ENCODE data around the gene LLPH.

Gene LLPH

GRCh38 chr12:66087365-66087943, 43.1 kb downstream of the LLPH start:
- DNase-seq = peak; percentile 57

- no peak for DNase-seq
Observed at GRCh38 chr12:66085998-66086397, 44.6 kb downstream of the LLPH start.

GRCh38 chr12:66085213-66085612, 45.3 kb downstream of the LLPH start:
- DNase-seq = no peak

- DNase-seq = no peak
Observed at GRCh38 chr12:66083766-66084165, 46.8 kb downstream of the LLPH start.

- no peak for DNase-seq
Observed at GRCh38 chr12:66082744-66083143, 47.8 kb downstream of the LLPH start.

GRCh38 chr12:66080791-66081190, 49.8 kb downstream of the LLPH start:
- DNase-seq = no peak

- DNase-seq = no peak
Observed at GRCh38 chr12:66077542-66077941, 53.0 kb downstream of the LLPH start.

GRCh38 chr12:66074561-66074960, 56.0 kb downstream of the LLPH start:
- no peak for DNase-seq

GRCh38 chr12:66072566-66072965, 58.0 kb downstream of the LLPH start:
- DNase-seq = no peak

- no peak for DNase-seq
Observed at GRCh38 chr12:66072135-66072534, 58.4 kb downstream of the LLPH start.

- no peak for DNase-seq
Observed at GRCh38 chr12:66071549-66071948, 59.0 kb downstream of the LLPH start.

- DNase-seq = no peak
Observed at GRCh38 chr12:66070378-66071120, 60.0 kb downstream of the LLPH start.

GRCh38 chr12:66066929-66067523, 63.5 kb downstream of the LLPH start:
- DNase-seq = no peak

Data from stimulated activated CD4-positive, alpha-beta T cell treated with anti-CD3 and anti-CD28 coated beads, Interleukin-4, amount 100 ng/mL, for 24 hours (primary cell).